ENCODE data around the gene FBLN2.

DNA sequence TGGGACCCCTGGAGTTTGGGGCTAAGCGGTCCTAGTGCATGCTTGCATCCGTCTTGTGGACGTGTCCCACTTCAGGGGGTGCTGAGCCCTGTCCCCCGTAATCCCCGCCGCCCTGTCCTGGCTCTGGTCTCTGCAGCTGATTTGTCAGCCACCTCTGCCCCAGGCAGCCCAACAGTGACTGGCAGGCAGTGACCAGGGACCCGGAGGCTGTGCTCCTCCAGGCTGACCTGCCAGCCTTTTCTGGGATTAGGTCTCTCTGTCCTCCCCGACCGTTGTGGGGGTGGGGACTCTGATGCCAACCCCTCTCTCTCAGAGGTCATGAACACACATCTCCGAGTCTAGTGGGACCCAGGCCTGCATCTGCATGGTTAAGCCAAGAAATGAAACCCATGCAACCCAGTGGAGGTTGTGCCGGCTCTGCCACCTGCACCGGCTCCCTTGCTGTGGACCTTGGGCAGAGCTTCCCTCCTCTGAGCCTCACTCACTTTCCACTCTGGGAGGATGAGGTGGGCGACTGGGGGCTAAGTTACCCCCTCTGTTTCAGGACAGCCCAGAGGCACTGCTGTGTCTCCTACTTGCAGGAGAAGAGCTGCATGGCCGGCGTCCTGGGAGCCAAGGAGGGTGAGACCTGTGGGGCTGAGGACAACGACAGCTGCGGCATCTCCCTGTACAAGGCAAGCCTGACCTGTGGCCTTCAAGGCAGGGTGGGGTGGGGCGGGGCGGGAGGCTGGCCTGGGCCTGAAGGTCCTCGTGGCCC is 60.2 kb downstream of the FBLN2 start:
- TF ChIP-seq, protein P1, sequence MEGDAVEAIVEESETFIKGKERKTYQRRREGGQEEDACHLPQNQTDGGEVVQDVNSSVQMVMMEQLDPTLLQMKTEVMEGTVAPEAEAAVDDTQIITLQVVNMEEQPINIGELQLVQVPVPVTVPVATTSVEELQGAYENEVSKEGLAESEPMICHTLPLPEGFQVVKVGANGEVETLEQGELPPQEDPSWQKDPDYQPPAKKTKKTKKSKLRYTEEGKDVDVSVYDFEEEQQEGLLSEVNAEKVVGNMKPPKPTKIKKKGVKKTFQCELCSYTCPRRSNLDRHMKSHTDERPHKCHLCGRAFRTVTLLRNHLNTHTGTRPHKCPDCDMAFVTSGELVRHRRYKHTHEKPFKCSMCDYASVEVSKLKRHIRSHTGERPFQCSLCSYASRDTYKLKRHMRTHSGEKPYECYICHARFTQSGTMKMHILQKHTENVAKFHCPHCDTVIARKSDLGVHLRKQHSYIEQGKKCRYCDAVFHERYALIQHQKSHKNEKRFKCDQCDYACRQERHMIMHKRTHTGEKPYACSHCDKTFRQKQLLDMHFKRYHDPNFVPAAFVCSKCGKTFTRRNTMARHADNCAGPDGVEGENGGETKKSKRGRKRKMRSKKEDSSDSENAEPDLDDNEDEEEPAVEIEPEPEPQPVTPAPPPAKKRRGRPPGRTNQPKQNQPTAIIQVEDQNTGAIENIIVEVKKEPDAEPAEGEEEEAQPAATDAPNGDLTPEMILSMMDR (IDR thresholded peaks at IDR 0.05; ENCODE audit: borderline replicate concordance, extremely low read depth, low read length, poor library complexity, severe bottlenecking) = no peak
- TF ChIP-seq EZH2 (IDR thresholded peaks at IDR 0.05; ENCODE audit: borderline replicate concordance, low read depth, low read length, severe bottlenecking) = no peak
